ENCODE data around the gene ACAD9. TPM values are rescaled to one million over a fixed set of nuclear protein-coding genes. Genes with fewer than 3 reads are reported as not detected.

The ACAD9 gene
- total and polyA plus RNA-seq, 2 of the 13 experiments (the other 11 are each of a cell fraction or from before 2014, with no cell fraction given) = 15.3 to 38.2 TPM

DNA sequence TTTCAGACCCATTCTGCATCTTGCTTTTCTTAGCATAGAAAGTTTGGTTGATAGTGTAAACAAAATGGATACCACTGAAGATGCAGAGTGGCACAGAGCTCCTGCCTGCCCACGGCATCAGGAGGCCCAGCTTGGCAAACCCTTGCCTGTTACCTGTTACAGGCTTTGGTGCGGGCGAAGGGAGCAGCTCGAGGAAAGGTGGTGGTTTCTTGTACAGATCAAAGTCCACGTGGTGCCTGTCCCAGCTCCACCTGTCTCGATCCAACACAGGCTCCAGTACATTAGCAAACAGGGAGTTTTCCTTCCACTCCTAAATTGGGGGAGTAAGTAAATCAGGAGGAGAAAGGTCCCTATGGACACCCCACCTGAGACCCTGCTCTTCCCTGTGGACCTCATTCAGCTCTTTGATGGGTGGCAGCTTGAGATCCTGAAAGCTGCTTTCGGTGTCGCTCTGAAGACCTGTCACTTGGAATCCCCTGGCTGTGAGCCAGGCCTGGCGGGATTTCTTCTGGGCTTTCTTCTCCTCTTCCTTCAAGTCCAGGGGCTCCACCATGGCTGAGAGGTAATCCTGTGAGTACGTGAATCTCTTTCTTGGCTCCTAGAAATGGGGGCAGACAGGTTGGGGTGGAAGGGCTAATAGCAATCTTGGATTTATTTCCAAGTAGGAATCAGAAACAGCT is 35.7 kb downstream of the ACAD9 start (continued):
- TF ChIP-seq, protein P1, sequence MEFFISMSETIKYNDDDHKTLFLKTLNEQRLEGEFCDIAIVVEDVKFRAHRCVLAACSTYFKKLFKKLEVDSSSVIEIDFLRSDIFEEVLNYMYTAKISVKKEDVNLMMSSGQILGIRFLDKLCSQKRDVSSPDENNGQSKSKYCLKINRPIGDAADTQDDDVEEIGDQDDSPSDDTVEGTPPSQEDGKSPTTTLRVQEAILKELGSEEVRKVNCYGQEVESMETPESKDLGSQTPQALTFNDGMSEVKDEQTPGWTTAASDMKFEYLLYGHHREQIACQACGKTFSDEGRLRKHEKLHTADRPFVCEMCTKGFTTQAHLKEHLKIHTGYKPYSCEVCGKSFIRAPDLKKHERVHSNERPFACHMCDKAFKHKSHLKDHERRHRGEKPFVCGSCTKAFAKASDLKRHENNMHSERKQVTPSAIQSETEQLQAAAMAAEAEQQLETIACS (CRISPR knock-in tag; IDR thresholded peaks at IDR 0.05) = no peak
- TF ChIP-seq ZNF781 (CRISPR knock-in tag; IDR thresholded peaks at IDR 0.05; ENCODE audit: borderline replicate concordance, not compliant biosample characterization) (no peak), ZNF883 (CRISPR knock-in tag; IDR thresholded peaks at IDR 0.05; ENCODE audit: not compliant biosample characterization) (no peak)

DNA sequence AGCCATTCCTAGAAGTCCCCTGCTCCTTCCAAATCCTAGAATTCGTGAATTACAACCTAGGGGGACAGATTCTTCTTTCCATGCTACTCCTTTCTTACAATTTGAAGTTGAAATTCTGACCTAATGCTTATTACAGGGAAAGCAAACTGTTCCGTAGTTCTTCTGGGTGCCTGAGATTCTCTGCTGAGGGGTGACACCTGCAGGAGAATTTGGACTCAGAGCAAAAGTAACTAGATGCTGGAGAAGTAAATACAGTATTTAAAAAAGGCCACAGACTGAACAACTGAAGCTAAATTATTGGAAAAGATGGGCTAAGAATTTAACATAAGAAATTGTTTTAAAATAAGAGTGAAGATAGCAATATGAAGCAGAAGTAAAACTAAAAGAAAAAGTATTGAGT is 37.9 kb downstream of the ACAD9 start:
- ATAC-seq (no peak), DNase-seq (ENCODE audit: low spot score) (no peak)

More for the DNA sequence above, 37.9 kb downstream of the ACAD9 start:
- FAIRE-seq = no peak
- Histone ChIP-seq H3K27me3 (ENCODE audit: control insufficient read depth in 1 of 2, insufficient read depth in 2 of 2, low read length in 2 of 2) (no peaks in the 10 kb centered on the region), H3K4me3 (replicated peaks in 1 of 3; ENCODE audit: insufficient read depth in 1 of 3, low read depth in 2 of 3, low read length in 3 of 3) (no peak overlapping the region), H3K4me1 (ENCODE audit: insufficient read depth, low read length) (no peaks in the 10 kb centered on the region), H3K79me2 (ENCODE audit: insufficient read depth, low read length) (no peaks in the 10 kb centered on the region), H3K9ac (ENCODE audit: insufficient read depth, low read depth, low read length) (no peak overlapping the region), H3K27ac (ENCODE audit: extremely low read length, insufficient read depth, low read length) (no peak overlapping the region), H2AFZ (ENCODE audit: low read length) (no peak overlapping the region), H3K9me3 (ENCODE audit: low read length) (no peaks in the 10 kb centered on the region), H4K20me1 (ENCODE audit: insufficient read depth, low read length) (no peaks in the 10 kb centered on the region), H3K4me2 (ENCODE audit: low read depth, low read length) (no peak overlapping the region), H3K36me3 (replicated peaks in 1 of 2; ENCODE audit: control insufficient read depth in 1 of 2, insufficient read depth in 2 of 2, low read length in 2 of 2) (peaks cover 10 to 29% of the 10 kb centered on the region in 2 experiments)
- ChIA-PET CTCF (ENCODE audit: low intra/inter-chr PET ratio, low total read pairs) (no interaction called here), POLR2A (no interaction called here)
- 89% methylated on average over 2 of the region's 2 CpGs for WGBS (ENCODE audit: low lambda C conversion rate)
- no TSS peak for BruUV-seq (replicated peaks)
- in situ Hi-C loops (cut with HindIII; ENCODE audit: extremely low pct_ligation_motif_present, low pct_unique_long_range_greater_than_20kb) (no loop called here), intact Hi-C loops (cut with micrococcal nuclease; ENCODE audit: unreplicated experiment) (no loop called here)
- no peak for TF ChIP-seq BRD4 (CRISPR knock-in tag; IDR thresholded peaks at IDR 0.05)
- TF ChIP-seq, protein P2, sequence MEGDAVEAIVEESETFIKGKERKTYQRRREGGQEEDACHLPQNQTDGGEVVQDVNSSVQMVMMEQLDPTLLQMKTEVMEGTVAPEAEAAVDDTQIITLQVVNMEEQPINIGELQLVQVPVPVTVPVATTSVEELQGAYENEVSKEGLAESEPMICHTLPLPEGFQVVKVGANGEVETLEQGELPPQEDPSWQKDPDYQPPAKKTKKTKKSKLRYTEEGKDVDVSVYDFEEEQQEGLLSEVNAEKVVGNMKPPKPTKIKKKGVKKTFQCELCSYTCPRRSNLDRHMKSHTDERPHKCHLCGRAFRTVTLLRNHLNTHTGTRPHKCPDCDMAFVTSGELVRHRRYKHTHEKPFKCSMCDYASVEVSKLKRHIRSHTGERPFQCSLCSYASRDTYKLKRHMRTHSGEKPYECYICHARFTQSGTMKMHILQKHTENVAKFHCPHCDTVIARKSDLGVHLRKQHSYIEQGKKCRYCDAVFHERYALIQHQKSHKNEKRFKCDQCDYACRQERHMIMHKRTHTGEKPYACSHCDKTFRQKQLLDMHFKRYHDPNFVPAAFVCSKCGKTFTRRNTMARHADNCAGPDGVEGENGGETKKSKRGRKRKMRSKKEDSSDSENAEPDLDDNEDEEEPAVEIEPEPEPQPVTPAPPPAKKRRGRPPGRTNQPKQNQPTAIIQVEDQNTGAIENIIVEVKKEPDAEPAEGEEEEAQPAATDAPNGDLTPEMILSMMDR (CRISPR knock-in tag; IDR thresholded peaks at IDR 0.05) = 0 out of 2 replicates have a peak, but pooled peaks have one; percentile 15

Measured in HepG2 (cell line).